ENCODE data around the gene TLR9. TPM values are rescaled to one million over a fixed set of nuclear protein-coding genes. Genes with fewer than 3 reads are reported as not detected.

Gene TLR9
- total RNA-seq, 1 experiment from 2014 or later: not detected

- in situ Hi-C loops (cut with HindIII; ENCODE audit: low pct_unique_long_range_greater_than_20kb, low sequenced_read_pairs): no loop called here
- no peak for DNase-seq (ENCODE audit: low read depth, low spot score)
These were observed 1.7 kb downstream of the TLR9 start for GRCh38 chr3:52223449-52224408.

GRCh38 chr3:52222319-52223221 is 2.9 kb downstream of the TLR9 start:
- DNase-seq (ENCODE audit: low read depth, low spot score): no peak
- in situ Hi-C loops (cut with HindIII; ENCODE audit: low pct_unique_long_range_greater_than_20kb, low sequenced_read_pairs): no loop called here

- no peak for DNase-seq (ENCODE audit: low read depth, low spot score)
- in situ Hi-C loops (cut with HindIII; ENCODE audit: low pct_unique_long_range_greater_than_20kb, low sequenced_read_pairs): no loop called here
These were observed 3.7 kb downstream of the TLR9 start for GRCh38 chr3:52221563-52222318.

- in situ Hi-C loops (cut with HindIII; ENCODE audit: low pct_unique_long_range_greater_than_20kb, low sequenced_read_pairs): no loop called here
- no peak for DNase-seq (ENCODE audit: low read depth, low spot score)
These were observed 4.3 kb downstream of the TLR9 start for GRCh38 chr3:52221141-52221562.

DNA sequence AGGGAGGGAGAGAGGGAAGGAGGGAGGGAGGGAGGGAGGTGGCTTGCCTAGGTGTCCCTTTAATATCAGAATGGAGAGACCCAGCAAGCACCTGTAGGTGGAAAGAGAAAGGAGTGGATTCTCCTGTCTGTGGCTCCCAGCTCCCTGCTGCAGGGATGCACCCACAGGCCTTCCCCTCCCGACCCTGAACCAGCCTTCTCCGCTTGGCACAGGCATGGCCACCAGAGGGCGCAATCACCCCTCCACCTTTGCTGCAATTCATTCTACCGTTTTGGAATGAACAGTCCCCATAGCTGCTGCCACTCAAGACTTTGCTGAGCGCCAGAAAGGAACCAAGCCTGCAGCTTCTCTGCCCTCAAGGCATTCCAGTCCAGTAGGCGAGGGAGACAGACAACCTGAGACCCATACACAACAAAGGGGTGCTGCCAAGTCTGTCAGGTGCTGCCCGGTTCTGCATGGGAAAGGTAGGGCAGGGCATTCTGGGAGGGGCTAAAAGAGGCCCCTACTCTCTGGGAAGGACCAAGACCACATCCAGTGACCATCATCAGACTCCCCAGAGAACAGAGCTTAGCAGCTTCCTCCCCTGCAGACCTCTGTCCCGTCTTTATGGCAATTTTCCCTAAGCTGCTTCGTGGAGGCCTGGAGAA is 4.9 kb downstream of the TLR9 start:
- DNase-seq (ENCODE audit: low read depth, low spot score): peak; percentile 83
- in situ Hi-C loops (cut with HindIII; ENCODE audit: low pct_unique_long_range_greater_than_20kb, low sequenced_read_pairs): no loop called here

GRCh38 chr3:52218937-52219650 is 6.4 kb downstream of the TLR9 start:
- in situ Hi-C loops (cut with HindIII; ENCODE audit: low pct_unique_long_range_greater_than_20kb, low sequenced_read_pairs): no loop called here
- DNase-seq (ENCODE audit: low read depth, low spot score): no peak

- in situ Hi-C loops (cut with HindIII; ENCODE audit: low pct_unique_long_range_greater_than_20kb, low sequenced_read_pairs): no loop called here
- no peak for DNase-seq (ENCODE audit: low read depth, low spot score)
These were observed 7.0 kb downstream of the TLR9 start for GRCh38 chr3:52218454-52218853.

- in situ Hi-C loops (cut with HindIII; ENCODE audit: low pct_unique_long_range_greater_than_20kb, low sequenced_read_pairs): no loop called here
- no peak for DNase-seq (ENCODE audit: low read depth, low spot score)
These were observed 7.4 kb downstream of the TLR9 start for GRCh38 chr3:52218026-52218425.

- in situ Hi-C loops (cut with HindIII; ENCODE audit: low pct_unique_long_range_greater_than_20kb, low sequenced_read_pairs): no loop called here
These were observed 8.0 kb downstream of the TLR9 start for GRCh38 chr3:52217409-52217805.

GRCh38 chr3:52216585-52217408 is 8.6 kb downstream of the TLR9 start:
- no peak for DNase-seq (ENCODE audit: low read depth, low spot score)
- in situ Hi-C loops (cut with HindIII; ENCODE audit: low pct_unique_long_range_greater_than_20kb, low sequenced_read_pairs): no loop called here

More at GRCh38 chr3:52217409-52217805, 8.0 kb downstream of the TLR9 start:
- no peak for DNase-seq (ENCODE audit: low read depth, low spot score)

- in situ Hi-C loops (cut with HindIII; ENCODE audit: low pct_unique_long_range_greater_than_20kb, low sequenced_read_pairs): no loop called here
- DNase-seq (ENCODE audit: low read depth, low spot score): no peak
These were observed 10.1 kb downstream of the TLR9 start for GRCh38 chr3:52215351-52215750.

DNA sequence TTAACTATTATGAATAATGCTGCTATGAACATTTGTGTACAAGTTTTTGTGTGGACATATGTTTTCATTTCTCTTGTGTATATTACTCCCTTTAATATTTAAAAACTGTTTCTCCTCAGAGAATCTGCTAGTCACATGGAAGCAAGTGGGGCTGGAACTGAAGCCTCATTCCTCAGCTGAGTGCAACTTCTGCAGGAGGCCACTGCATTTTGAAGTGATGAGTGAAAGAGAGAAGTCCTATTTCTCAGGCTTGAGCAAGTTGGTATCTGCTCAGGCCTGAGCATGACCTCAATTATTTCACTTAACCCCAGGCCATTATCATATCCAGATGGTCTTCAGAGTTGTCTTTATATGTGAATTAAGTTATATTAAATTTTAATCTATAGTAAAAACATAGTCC is 11.5 kb downstream of the TLR9 start:
- in situ Hi-C loops (cut with HindIII; ENCODE audit: low pct_unique_long_range_greater_than_20kb, low sequenced_read_pairs): no loop called here
- no peak for DNase-seq (ENCODE audit: low read depth, low spot score)

GRCh38 chr3:52213005-52213404 is 12.4 kb downstream of the TLR9 start:
- no peak for DNase-seq (ENCODE audit: low read depth, low spot score)
- in situ Hi-C loops (cut with HindIII; ENCODE audit: low pct_unique_long_range_greater_than_20kb, low sequenced_read_pairs): no loop called here

DNA sequence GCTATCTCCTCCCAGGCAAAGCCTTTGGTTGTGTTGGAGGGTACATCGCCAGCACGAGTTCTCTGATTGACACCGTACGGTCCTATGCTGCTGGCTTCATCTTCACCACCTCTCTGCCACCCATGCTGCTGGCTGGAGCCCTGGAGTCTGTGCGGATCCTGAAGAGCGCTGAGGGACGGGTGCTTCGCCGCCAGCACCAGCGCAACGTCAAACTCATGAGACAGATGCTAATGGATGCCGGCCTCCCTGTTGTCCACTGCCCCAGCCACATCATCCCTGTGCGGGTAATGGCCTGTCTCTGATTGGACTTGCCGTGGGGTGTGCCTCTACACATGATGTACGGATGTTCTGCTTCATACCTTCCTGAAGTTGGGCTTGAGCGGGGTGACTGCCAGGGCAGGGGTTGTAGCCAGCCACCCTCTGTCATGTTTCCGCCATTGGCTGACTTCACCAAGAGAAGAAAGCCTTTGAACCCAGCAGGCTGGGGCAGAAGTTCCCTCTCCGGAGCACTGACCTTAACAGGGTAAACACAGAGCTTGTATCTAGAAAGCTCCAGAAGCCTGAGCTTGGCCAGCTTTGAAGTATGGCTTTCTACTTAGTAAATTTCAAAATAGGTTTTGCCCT is 14.1 kb downstream of the TLR9 start:
- DNase-seq (ENCODE audit: low read depth, low spot score): no peak
- in situ Hi-C loops (cut with HindIII; ENCODE audit: low pct_unique_long_range_greater_than_20kb, low sequenced_read_pairs): no loop called here

GRCh38 chr3:52210550-52211046 is 14.8 kb downstream of the TLR9 start:
- no peak for DNase-seq (ENCODE audit: low read depth, low spot score)
- in situ Hi-C loops (cut with HindIII; ENCODE audit: low pct_unique_long_range_greater_than_20kb, low sequenced_read_pairs): no loop called here

Data from SK-MEL-5 (cell line).